Endometrial microvascular endothelial cells (primary cell): ENCODE data around the gene FXYD3. TPM values are rescaled to one million over a fixed set of nuclear protein-coding genes. Genes with fewer than 3 reads are reported as not detected.
"Not testable (repeated sequence)": the region's sequence is repeated elsewhere in the genome, so short reads cannot be mapped to it uniquely, and the experiment has no call there.

ENCODE experiments used
- in situ Hi-C: cut with HindIII; loops from 2 replicates; pipeline ENCODE4 v1.10.0; 2017; ENCODE audit warnings: low sequenced_read_pairs, low pct_unique_long_range_greater_than_20kb; ENCODE audit errors: inconsistent ontology term
- total RNA-seq: library from RNA; depleted of rRNA; stranded (reverse); fragments of >200 nt; gene quantifications from one replicate; pipeline ENCODE4 v1.2.3, GENCODE V29; 2015; ENCODE audit errors: inconsistent ontology term

The FXYD3 gene
- total RNA-seq, 1 donor from 2014 or later = not detected

DNA sequence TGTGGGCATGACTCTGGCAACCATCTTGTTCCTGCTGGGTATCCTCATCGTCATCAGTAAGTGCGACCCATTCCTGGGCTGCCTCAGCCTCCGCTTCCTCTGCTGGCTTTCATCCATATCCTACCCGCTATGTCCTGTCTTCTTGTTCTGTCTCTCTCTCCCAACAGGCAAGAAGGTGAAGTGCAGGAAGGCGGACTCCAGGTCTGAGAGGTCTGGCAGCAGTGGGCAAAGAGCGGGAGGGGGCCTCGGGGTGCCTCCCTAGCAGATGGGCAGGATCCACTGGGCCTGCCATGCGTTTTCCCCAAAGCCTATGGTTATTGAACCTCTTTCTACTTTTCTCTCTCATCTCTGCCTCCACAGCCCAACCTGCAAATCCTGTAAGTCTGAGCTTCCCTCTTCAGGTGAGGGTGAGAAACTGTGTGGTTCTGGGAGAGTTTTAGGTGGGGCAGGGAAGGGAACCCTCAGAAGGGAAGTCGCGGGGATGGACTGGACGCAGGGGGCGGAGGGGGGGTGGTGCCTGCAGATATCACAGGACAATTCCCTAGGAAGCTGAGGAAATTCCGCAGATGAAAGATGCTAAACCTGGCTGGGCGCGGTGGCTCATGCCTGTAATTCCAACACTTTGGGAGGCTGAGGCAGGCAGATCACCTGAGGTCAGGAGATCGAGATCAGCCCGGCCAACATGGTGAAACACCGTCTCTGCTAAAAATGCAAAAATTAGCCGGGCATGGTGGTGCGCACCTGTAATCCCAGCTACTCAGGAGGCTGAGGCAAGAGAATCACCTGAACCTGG is 35.8 kb downstream of the FXYD3 start:
- in situ Hi-C loops = no loop called here

DNA sequence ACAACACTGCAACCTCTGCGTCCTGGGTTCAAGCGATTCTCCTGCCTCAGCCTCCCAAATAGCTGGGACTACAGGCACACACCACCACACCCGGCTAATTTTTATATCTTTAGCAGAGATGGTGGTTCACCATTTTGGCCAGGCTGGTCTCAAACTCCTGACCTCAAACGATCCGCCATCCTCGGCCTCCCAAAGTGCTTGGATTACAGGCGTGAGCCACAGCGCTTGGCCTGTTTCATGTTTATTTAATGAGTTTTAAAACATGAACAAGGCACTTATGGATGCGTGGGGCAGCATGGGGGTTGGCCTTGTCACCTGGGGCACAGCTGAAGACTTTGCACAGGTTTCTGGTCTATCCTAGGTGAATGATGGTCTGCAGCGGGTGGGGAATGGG is 37.5 kb downstream of the FXYD3 start:
- in situ Hi-C loops = not testable (repeated sequence)

DNA sequence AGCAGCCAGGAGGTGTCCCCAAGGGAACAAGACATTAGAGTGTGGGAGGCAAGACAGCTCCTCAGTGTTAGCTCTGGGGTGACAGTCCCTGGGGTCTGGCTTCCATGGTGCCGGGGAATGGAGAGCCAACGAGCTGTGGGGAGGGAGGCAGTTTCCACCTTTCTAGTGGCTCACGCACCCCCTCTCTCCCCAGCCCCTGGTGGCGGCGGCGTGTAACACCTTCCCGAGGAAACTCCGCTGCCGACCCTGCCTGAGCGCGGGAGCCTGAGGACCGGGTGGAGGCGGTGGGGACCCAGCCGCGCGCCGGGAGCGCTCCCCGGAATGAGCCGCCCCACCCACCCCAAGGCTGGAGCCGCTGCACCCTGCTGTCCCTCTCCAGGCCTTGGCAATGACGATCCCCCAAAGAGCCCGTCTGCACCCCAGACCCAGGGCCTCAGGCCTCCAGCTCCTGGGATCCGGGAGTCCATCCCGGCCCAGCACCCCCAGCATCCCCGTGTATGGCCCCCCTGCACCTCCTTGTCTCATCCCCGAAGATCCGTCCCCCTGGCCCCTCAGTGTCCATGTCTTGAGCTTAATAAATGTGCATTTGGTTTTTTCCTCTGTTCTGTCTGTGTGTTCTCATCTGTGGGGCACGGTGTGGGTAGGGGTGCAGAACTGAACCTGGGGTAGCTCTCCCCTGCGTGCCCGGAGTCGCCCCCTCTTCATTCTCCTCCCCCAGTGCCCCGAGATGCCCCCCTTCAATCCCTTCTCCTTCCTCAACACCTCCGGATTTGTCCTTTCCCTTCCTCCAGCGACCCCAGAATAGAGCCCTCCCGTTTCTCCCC is 38.3 kb downstream of the FXYD3 start:
- in situ Hi-C loops = no loop called here

DNA sequence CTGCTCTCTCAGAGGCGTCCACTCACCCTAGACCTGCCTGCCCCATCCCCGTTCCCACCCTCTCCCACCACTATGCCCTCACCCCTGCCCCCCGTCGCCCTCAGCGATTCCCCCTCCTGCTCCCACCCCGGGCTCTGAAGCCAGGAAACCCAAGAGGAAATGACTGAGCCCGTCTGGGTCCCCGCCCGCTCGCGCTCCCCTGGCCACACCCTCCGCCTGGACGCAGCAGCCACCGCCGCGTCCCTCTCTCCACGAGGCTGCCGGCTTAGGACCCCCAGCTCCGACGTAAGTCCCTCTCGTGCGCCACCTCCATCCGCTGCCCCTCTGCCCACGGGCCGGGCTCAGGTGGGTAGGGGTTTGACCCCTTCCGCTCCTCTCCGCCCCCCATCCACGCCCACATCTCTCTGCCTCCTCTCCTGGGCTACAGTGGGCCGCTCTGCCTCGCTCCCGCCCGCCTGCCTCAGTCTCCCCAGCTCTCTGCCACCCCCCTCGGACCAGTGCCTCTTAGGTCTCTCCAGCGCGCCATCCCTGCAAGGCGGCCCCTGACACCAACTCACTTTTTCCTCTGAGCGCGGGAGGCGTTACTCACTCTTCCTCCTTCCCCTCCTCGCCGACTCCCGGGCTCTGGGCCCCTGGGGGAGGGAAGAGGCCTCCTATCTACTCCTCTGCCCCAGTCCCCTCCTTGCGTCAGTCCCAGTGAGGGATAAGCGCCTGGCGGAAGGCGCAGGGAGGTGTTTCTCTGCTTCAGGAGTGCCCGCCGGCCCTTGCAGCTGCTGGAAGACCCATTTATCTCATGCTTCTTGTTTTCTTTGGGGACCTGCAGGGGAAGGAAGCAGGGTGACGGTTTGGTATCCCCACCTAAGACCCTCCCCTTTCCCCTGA is 39.1 kb downstream of the FXYD3 start, which contains the start of gene FXYD5:
FXYD5 (plus strand) TSS at position 211 of the 882 bp plus-strand sequence. CDS start 816 bp downstream, outside the sequence.
- in situ Hi-C loops = no loop called here

- in situ Hi-C loops = no loop called here
These were observed 39.8 kb downstream of the FXYD3 start for GRCh38 chr19:35155441-35155840.

DNA sequence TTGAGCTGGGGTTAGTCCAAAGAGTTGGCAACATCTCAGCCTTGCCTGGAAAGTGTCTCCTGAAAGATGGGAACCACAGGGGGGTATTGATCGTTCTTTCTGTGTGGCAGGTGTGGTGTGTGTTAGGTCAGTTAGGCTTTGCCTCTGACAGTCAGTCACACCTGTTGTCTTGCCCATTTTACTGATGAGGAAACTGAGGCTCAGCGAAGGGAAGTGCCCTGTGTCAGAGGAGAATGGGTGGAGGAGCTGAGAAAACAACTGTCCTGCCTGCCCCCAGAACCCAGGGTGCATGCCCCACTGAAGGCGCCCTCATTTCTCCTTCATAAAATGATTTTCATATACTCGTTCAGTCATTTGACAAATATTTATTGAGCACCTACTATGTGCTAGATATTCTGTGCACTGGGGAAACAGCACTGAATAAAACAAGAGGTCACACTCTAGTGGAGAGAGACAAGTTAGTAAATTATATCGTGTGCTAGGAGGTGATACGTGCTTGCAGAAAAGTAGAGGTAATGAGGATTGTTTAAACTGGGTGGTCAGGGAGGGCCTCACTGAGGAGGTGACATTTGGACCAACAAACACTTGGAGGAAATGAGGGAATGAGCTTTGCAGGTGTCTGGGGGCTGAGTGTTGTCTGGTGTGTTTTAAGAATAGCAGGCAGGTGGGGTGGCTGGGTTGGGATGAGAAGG is 40.5 kb downstream of the FXYD3 start:
- in situ Hi-C loops = no loop called here

- in situ Hi-C loops = no loop called here
These were observed 41.0 kb downstream of the FXYD3 start for GRCh38 chr19:35156673-35157014.

GRCh38 chr19:35157431-35157830 is 41.8 kb downstream of the FXYD3 start:
- in situ Hi-C loops = no loop called here

- in situ Hi-C loops = no loop called here
These were observed 44.0 kb downstream of the FXYD3 start for GRCh38 chr19:35159606-35160005.

GRCh38 chr19:35160629-35161433 is 45.2 kb downstream of the FXYD3 start:
- in situ Hi-C loops = no loop called here

DNA sequence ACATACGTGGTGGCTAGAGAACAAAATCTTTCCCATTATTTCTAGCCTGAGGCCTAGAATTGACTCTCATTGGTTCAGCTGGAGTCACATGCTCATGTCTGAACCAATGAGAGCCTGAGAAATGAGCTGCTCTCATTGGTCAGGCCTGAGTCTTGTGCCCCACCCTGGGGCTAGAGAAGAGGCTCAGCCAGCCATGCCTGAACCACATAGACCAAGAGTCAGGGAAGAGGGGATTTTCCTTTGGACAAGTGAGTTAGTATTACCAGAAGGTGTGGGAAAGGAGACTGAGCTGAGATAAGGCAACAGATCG is 45.8 kb downstream of the FXYD3 start:
- in situ Hi-C loops = no loop called here

DNA sequence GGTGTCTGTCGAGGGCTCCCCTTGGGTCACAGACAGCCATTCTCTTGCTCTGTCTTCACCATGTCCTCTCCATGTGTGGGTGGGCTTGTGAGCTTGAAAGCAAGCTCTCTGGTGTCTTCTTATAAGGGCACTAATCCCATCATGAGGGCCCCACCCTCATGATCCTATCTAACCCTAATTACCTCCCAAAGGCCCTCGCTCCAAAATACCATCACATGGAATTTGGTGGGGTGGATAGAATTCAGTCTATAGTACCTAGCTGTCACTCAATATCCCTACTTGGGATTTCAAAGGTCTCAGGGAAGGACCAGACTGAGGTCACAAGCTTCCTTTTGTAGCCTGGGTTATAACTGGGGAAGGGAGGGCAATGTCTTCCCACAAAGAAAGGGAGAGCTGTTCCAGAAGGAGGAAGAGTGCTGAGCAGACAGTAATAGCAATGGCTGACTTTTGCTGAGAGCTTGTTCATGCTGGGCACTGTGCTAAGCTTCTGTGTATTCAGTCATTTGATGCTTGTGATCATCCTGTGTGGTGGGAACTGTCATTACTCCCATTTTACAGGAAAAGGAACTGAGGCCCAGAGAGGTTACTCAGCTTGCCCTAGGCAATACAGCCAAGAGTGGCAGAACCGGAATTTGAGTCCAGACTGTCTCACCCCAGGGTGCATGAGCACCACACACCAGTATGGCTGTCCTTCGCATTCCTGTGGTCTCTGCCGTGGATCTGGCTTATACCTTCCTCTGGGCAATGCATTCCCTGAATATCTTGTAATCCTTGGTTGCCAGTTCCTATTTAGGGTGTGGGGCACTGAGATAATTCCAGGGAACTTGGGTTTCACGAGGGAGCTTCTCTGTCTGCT is 47.1 kb downstream of the FXYD3 start:
- in situ Hi-C loops = no loop called here

GRCh38 chr19:35164418-35164817 is 48.8 kb downstream of the FXYD3 start:
- in situ Hi-C loops = no loop called here

DNA sequence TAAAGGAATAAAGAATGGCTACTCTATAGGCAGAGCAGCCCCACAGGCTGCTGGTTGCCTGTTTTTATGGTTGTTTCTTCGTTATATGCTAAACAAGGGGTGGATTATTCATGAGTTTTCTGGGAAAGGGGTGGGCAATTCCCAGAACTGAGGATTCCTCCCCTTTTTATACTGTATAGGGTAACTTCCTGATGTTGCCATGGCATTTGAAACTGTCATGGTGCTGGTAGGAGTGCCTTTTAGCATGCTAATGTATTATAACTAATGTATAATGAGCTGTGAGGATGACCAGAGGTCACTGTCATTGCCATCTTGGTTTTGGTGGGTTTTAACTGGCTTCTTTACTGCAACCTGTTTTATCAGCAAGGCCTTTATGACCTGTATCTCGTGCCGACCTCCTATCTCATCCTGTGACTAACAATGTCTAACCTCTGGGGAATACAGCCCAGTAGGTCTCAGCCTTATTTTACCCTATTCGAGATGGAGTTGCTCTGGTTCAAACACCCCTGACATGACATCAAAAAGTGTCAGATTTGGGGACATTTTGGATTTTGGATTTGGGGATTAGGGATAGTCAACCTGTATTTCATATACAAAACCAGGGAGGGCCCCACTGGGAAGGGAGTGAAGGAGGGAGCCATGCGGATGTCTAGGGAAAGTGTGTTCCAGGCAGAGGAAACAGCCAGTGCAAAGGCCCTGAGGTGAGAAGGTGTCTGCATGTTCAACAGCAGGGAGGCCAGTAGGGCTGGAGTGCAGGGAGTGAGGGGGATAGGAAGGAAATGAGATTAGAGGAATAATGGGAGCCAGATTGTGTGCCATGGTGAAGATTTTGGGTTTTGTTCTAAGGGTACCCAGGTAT is 49.8 kb downstream of the FXYD3 start:
- in situ Hi-C loops = no loop called here

DNA sequence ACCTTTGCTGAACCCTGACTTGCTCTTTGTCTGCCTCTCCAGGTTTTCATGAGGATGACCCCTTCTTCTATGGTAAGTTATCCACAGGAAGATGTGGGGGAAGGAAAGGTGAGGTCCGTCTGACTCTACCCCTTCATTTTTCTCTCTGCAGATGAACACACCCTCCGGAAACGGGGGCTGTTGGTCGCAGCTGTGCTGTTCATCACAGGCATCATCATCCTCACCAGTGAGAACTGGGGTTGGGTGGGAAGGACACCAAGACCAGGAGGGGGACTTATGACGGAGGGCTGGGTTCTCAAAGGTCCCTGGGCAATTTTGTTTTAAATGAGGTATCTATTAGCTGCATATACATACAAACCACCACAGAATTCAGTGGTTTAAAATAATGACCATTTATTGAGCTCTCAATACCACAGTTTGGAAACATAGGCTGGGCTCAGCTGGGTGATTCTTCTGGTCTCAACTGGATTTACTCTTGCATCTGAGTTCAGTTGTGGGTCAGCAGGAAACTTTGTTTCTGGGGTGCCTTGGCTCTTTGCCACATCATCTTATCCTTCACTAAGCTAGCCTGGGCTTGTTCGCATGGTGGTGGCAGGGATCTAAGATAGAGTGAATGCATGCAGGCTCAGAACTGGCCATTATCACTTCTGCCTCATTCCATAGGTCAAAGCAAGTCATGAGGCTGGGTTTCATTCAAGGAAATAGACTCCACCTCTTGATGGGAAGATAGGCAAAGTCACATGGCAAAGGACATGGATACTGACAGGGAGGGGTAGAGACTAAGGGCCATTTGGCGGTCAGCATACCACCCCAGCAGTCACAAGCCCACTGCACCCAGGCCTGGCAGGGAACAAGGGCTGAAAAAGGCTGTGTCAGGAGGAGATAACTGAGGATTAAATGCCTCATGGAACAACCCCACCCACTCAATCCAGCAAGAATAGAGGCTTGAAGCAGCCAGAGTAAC is 50.8 kb downstream of the FXYD3 start:
- in situ Hi-C loops = no loop called here
